H9 (cell line): ENCODE data around the gene NDRG4. TPM values are rescaled to one million over a fixed set of nuclear protein-coding genes. Genes with fewer than 3 reads are reported as not detected.

Experiments
- DNase-seq: peaks from one replicate; pipeline ENCODE4 v3.0.0-alpha.2; 2017
- H2AFZ ChIP-seq: one replicate; pipeline ENCODE4 v1.6.1; 2013; ENCODE audit warnings: mild to moderate bottlenecking, low read length, control low read depth, moderate library complexity
- H2AK5ac ChIP-seq: 2 replicates; pipeline ENCODE4 v1.6.1; 2013; ENCODE audit warnings: low read length, control low read depth, mixed read lengths; ENCODE audit not compliant: insufficient read length
- H2BK120ac ChIP-seq: one replicate; pipeline ENCODE4 v1.6.1; 2013; ENCODE audit warnings: low read depth, mild to moderate bottlenecking, low read length, control low read depth, inconsistent platforms; ENCODE audit not compliant: poor library complexity, severe bottlenecking
- H2BK12ac ChIP-seq: 2 replicates; pipeline ENCODE4 v1.6.1; 2013; ENCODE audit warnings: low read length, control low read depth, mixed read lengths, low read depth; ENCODE audit not compliant: insufficient read length
- H2BK15ac ChIP-seq: 2 replicates; pipeline ENCODE4 v1.6.1; 2013; ENCODE audit warnings: low read depth, low read length, control low read depth
- H2BK20ac ChIP-seq: one replicate; pipeline ENCODE4 v1.6.1; 2013; ENCODE audit warnings: low read depth, mild to moderate bottlenecking, low read length, control low read depth, inconsistent platforms; ENCODE audit not compliant: poor library complexity, severe bottlenecking
- H2BK5ac ChIP-seq: 2 replicates; pipeline ENCODE4 v1.6.1; 2013; ENCODE audit warnings: low read length, control low read depth, mixed read lengths; ENCODE audit not compliant: insufficient read length
- H3K14ac ChIP-seq: 2 replicates; pipeline ENCODE4 v1.6.1; 2013; ENCODE audit warnings: low read length, control low read depth; ENCODE audit not compliant: insufficient read depth
- H3K18ac ChIP-seq: 2 replicates; pipeline ENCODE4 v1.6.1; 2013; ENCODE audit warnings: low read depth, mild to moderate bottlenecking, mixed read lengths, low read length, control low read depth; ENCODE audit not compliant: insufficient read length
- H3K23ac ChIP-seq: 2 replicates; pipeline ENCODE4 v1.6.1; 2013; ENCODE audit warnings: low read length, control low read depth, mixed read lengths, low read depth; ENCODE audit not compliant: insufficient read length
- H3K23me2 ChIP-seq: 2 replicates; pipeline ENCODE4 v1.6.1; 2013; ENCODE audit warnings: low read depth, mild to moderate bottlenecking, mixed read lengths, low read length, control low read depth; ENCODE audit not compliant: insufficient read length, poor library complexity, severe bottlenecking
- H3K27ac ChIP-seq: 2 replicates; pipeline ENCODE4 v1.5.1; 2013; ENCODE audit warnings: low read length, control low read depth, mixed read lengths, low read depth; ENCODE audit not compliant: insufficient read length
- H3K27me3 ChIP-seq: 2 replicates; pipeline ENCODE4 v1.6.1; 2013; ENCODE audit warnings: low read length, control low read depth, inconsistent platforms; ENCODE audit not compliant: insufficient read depth
- H3K4ac ChIP-seq: 2 replicates; pipeline ENCODE4 v1.6.1; 2013; ENCODE audit warnings: low read depth, mild to moderate bottlenecking, control low read depth, inconsistent platforms, low read length, moderate library complexity
- H3K4me1 ChIP-seq: 2 replicates; pipeline ENCODE4 v1.6.1; 2013; ENCODE audit warnings: low read length, control low read depth, inconsistent platforms; ENCODE audit not compliant: insufficient read depth
- H3K4me2 ChIP-seq: 2 replicates; pipeline ENCODE4 v1.6.1; 2013; ENCODE audit warnings: low read length, control low read depth, mixed read lengths; ENCODE audit not compliant: insufficient read length, insufficient read depth
- H3K56ac ChIP-seq: 2 replicates; pipeline ENCODE4 v1.6.1; 2013; ENCODE audit warnings: low read depth, mild to moderate bottlenecking, mixed read lengths, low read length, control low read depth; ENCODE audit not compliant: insufficient read length
- H3K79me1 ChIP-seq: 2 replicates; pipeline ENCODE4 v1.6.1; 2013; ENCODE audit warnings: low read depth, mild to moderate bottlenecking, moderate library complexity, low read length, control low read depth, inconsistent platforms; ENCODE audit not compliant: insufficient read depth, poor library complexity, severe bottlenecking
- H3K79me2 ChIP-seq: 2 replicates; pipeline ENCODE4 v1.6.1; 2013; ENCODE audit warnings: low read length, control low read depth, inconsistent platforms; ENCODE audit not compliant: insufficient read depth
- H3K9ac ChIP-seq: 2 replicates; pipeline ENCODE4 v1.6.1; 2013; ENCODE audit warnings: low read length, control low read depth, mixed read lengths; ENCODE audit not compliant: insufficient read length; ENCODE audit errors: extremely low read depth
- H3K9me3 ChIP-seq: one replicate; pipeline ENCODE4 v1.6.1; 2013; ENCODE audit warnings: low read depth, low read length, inconsistent platforms; ENCODE audit not compliant: control insufficient read depth
- H3T11ph ChIP-seq: one replicate; pipeline ENCODE4 v1.6.1; 2013; ENCODE audit warnings: mild to moderate bottlenecking, low read length, control low read depth, inconsistent platforms
- H4K20me1 ChIP-seq: one replicate; pipeline ENCODE4 v1.6.1; 2013; ENCODE audit not compliant: control insufficient read depth, insufficient read length, insufficient read depth
- H4K5ac ChIP-seq: 2 replicates; pipeline ENCODE4 v1.6.1; 2013; ENCODE audit warnings: low read depth, mild to moderate bottlenecking, mixed read lengths, low read length, control low read depth; ENCODE audit not compliant: insufficient read length
- H4K8ac ChIP-seq: replicated peaks from 2 replicates; pipeline ENCODE4 v1.6.1; 2013; ENCODE audit warnings: low read length, control low read depth, mixed read lengths, low read depth; ENCODE audit not compliant: insufficient read length
- H4K91ac ChIP-seq: 2 replicates; pipeline ENCODE4 v1.6.1; 2013; ENCODE audit warnings: low read depth, mild to moderate bottlenecking, moderate library complexity, mixed read lengths, low read length, control low read depth; ENCODE audit not compliant: insufficient read length
- H3K27ac Mint-ChIP-seq, 3 experiments: 2 replicates in 2 of 3; 3 replicates in 1 of 3; pipeline ENCODE4 v1.8.0; 2020 to 2021; ENCODE audit warnings: mixed read lengths in 3 of 3, mild to moderate bottlenecking in 1 of 3, moderate library complexity in 1 of 3
- H3K27me3 Mint-ChIP-seq: 2 replicates; pipeline ENCODE4 v1.8.0; 2021; ENCODE audit warnings: low read depth, mild to moderate bottlenecking, moderate library complexity, mixed read lengths
- H3K36me3 Mint-ChIP-seq, 3 experiments: 2 replicates in 2 of 3; 3 replicates in 1 of 3; pipeline ENCODE4 v1.8.0; 2020 to 2021; ENCODE audit warnings: low read depth in 3 of 3, mixed read lengths in 3 of 3; ENCODE audit not compliant: insufficient read depth in 1 of 3
- H3K4me1 Mint-ChIP-seq, 2 experiments: 2 replicates each; pipeline ENCODE4 v1.8.0; 2020; ENCODE audit warnings: mixed read lengths in 2 of 2
- H3K4me3 Mint-ChIP-seq, 2 experiments: 2 replicates in 1 of 2; 3 replicates in 1 of 2; pipeline ENCODE4 v1.8.0; 2020 to 2021; ENCODE audit warnings: mild to moderate bottlenecking in 2 of 2, mixed read lengths in 2 of 2, moderate library complexity in 1 of 2
- H3K9me3 Mint-ChIP-seq, 2 experiments: 2 replicates in 1 of 2; 3 replicates in 1 of 2; pipeline ENCODE4 v1.8.0; 2020; ENCODE audit warnings: mild to moderate bottlenecking in 2 of 2, mixed read lengths in 2 of 2, moderate library complexity in 1 of 2
- CTCF ChIP-seq: fragments of 200-600 bp; sonication (generic); conservative IDR thresholded peaks from 3 replicates; pipeline ENCODE4 v1.8.0; 2021; ENCODE audit warnings: antibody characterized with exemption, mild to moderate bottlenecking
- WGBS: extraction: QIAGEN DNeasy Blood & Tissue Kit; methylation state at CpG from one replicate; pipeline ENCODE4 v1.1.7; 2013; ENCODE audit warnings: missing lambda C conversion rate, low lambda C conversion rate, mixed read lengths; ENCODE audit not compliant: insufficient read length; ENCODE audit errors: extremely low coverage; 5-methylcytosine and 5-hydroxymethylcytosine counted together
- total RNA-seq: library from RNA; stranded (reverse); gene quantifications from 2 replicates; pipeline ENCODE4 v1.2.1, GENCODE V29; 2021

The NDRG4 gene
- total RNA-seq, 1 experiment from 2014 or later: 18.6 TPM

DNA sequence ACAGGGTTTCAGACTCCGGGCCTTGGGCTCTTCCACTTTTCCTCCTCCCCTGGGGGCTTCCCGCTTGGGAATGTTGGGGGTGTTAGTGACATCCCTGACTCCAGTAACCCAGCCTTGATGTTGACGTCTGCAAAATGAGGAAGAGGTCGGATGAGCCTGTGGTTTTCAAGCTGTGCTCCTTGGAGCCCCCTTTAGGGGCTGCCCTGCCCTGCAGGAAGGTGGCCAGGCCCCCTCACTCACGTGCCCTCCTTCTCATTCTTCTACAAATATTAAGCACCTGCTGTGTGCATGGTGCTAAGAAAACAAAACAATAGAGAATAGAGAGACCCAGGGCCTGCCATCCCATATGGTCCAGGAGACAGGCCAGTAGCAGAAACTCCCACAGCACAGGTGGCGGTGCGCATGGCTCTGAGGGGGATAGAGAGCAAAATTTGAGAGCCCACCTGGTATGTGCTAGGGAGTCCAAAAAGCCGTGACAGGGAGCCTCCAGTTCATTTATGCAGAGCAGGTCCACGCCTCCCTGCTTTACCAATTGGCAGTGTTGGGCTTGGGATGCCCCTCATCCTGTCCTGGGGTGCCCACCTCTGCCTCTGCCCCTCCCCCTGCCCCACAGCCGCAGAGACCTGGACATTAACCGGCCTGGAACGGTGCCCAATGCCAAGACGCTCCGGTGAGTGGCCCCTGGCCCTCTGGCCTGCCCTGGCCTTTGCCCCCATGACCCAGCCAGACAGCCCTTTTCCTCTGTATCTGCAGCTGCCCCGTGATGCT lies 7.4 kb downstream of the NDRG4 start:
- Histone ChIP-seq H2BK120ac (no peak overlapping the region), H3K27ac (no peak overlapping the region), H3K4ac (no peak overlapping the region), H3K56ac (no peak overlapping the region), H3K4me1 (no peaks in the 10 kb centered on the region), H3K18ac (no peak overlapping the region), H3T11ph (no peak overlapping the region), H4K8ac (no peak overlapping the region), H3K79me2 (no peaks in the 10 kb centered on the region), H3K4me2 (no peak overlapping the region), H2BK12ac (no peak overlapping the region), H2BK20ac (no peak overlapping the region), H3K27me3 (no peaks in the 10 kb centered on the region), H3K23me2 (no peaks in the 10 kb centered on the region), H3K14ac (no peak overlapping the region), H4K20me1 (no peaks in the 10 kb centered on the region), H4K91ac (no peak overlapping the region), H2BK15ac (no peak overlapping the region), H2AK5ac (no peak overlapping the region), H3K9ac (no peak overlapping the region), H3K9me3 (no peaks in the 10 kb centered on the region), H3K79me1 (no peaks in the 10 kb centered on the region), H2BK5ac (no peak overlapping the region), H3K23ac (no peak overlapping the region), H2AFZ (no peak overlapping the region), H4K5ac (no peak overlapping the region)
- Mint-ChIP-seq H3K27ac (peak overlapping the region in 1 of 3 experiments; percentile 27; a peak in 2 of 7 replicates), H3K4me1 (peaks cover 6 to 9% of the 10 kb centered on the region in 2 experiments), H3K27me3 (peaks cover 8% of the 10 kb centered on the region), H3K9me3 (no peaks in the 10 kb centered on the region), H3K4me3 (no peak overlapping the region; a peak in 1 of 5 replicates), H3K36me3 (peaks cover 9 to 18% (median 9%) of the 10 kb centered on the region in 3 experiments; a peak in 6 of 7 replicates)
- peak; percentile 34 for TF ChIP-seq CTCF
- peak; percentile 31 for DNase-seq
- WGBS: no CpG with 5 or more reads among the region's 15 CpGs
